GM12891 (cell line): Measurements from ENCODE around the gene ATP6V1G1.
"Not testable (repeated sequence)": the region's sequence is repeated elsewhere in the genome, so short reads cannot be mapped to it uniquely, and the experiment has no call there.

ENCODE experiments used
- DNase-seq: peaks from one replicate; pipeline ENCODE4 v3.0.0; 2011; ENCODE audit warnings: low spot score; ENCODE audit not compliant: insufficient read length
- FAIRE-seq: peaks from 2 replicates; lab custom pipeline; 2011; peaks lifted over from hg19 to GRCh38; lab: Jason Lieb, UNC
- PAX5 ChIP-seq: IDR thresholded peaks from 2 replicates; pipeline ENCODE4 v1.6.1; 2011; ENCODE audit warnings: low read length, moderate library complexity, mild to moderate bottlenecking; ENCODE audit not compliant: insufficient read depth, severe bottlenecking
- POLR2A ChIP-seq: IDR thresholded peaks from 2 replicates; pipeline ENCODE4 v1.6.1; 2011; ENCODE audit warnings: low read depth, low read length, control low read depth
- POLR2AphosphoS5 ChIP-seq: IDR thresholded peaks from 2 replicates; pipeline ENCODE4 v1.6.1; 2011; ENCODE audit warnings: low read depth, low read length, control low read depth
- POU2F2 ChIP-seq: IDR thresholded peaks from 2 replicates; pipeline ENCODE4 v1.6.1; 2011; ENCODE audit warnings: low read depth, mild to moderate bottlenecking, control low read depth, low read length, moderate library complexity
- SPI1 ChIP-seq: IDR thresholded peaks from 2 replicates; pipeline ENCODE4 v1.6.1; 2011; ENCODE audit warnings: low read depth, low read length, control low read depth
- TAF1 ChIP-seq: IDR thresholded peaks from 2 replicates; pipeline ENCODE4 v1.6.1; 2011; ENCODE audit warnings: low read depth, low read length, control low read depth

The ATP6V1G1 gene

DNA sequence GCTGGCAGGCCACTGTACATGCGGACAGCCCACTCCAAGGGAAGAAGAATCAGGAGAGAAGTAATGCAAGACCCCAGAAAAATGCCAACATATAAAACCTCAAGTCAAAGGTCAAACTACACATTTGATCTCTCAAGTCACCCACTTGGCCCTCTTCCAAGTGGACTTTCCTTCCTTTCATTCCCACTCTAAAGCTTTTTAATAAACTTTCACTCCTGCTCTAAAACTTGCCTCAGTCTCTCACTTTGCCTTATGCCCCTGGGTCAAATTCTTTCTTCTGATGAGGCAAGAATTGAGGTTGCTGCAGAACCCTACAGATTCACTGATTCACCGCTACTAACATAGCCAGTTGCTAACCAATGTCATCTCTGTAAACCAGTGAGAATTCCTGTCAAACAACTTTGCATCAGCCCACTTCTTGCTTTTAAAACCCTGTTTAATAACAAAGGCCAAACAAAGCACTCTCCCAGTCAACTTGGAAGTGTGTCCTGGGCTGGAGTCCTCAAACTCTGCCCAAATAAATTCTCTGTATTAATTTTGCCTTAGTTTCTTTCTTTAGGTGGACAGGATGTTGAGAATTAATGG lies 6.9 kb upstream of the ATP6V1G1 start:
- no peak for FAIRE-seq

DNA sequence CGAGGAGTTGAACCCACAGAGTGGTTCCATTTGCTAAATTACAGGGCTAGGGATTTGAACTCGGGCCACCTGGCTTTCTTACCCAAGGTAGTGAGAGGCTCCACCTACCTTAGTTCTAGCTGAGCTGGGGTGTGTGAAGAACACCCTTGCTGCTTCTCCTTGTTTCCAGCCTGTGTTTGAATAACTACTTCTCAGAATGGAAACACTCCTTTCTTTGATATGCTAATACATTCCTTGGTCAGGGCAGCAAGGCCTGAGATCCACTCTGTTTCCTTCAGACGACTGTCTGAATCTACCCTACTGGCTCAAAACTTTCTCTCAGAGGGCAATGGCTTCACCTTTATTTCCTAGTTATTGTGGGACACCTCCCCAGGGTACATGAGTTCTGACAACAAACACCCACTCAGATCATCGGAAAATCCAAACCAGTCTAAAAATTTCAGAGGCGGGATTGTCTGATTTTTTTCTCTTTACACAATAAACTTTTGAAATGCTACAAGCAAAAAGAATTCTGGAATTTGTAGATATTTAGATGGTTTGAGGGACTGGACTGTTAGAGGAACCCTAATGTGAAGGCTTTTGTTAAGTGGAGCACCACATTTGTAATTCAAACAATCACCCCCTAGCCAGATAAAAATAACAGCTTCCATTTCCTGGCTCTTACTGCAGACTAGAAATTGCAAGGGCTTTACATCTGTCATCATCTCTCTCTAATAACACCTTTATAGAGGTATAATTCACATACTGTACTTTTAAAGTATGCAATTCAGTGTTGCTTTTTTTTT lies 4.0 kb upstream of the ATP6V1G1 start:
- DNase-seq (no peak), FAIRE-seq (no peak)
- TF ChIP-seq POU2F2, result no peak
- no peak for TF ChIP-seq TAF1
- no peak for TF ChIP-seq POLR2AphosphoS5
- TF ChIP-seq PAX5, result no peak
- no peak for TF ChIP-seq SPI1
- no peak for TF ChIP-seq POLR2A

More for the DNA sequence above, 6.9 kb upstream of the ATP6V1G1 start:
- no peak for TF ChIP-seq TAF1
- TF ChIP-seq SPI1, result no peak
- no peak for TF ChIP-seq POU2F2
- no peak for TF ChIP-seq POLR2AphosphoS5
- no peak for TF ChIP-seq PAX5
- TF ChIP-seq POLR2A, result no peak
- no peak for DNase-seq

DNA sequence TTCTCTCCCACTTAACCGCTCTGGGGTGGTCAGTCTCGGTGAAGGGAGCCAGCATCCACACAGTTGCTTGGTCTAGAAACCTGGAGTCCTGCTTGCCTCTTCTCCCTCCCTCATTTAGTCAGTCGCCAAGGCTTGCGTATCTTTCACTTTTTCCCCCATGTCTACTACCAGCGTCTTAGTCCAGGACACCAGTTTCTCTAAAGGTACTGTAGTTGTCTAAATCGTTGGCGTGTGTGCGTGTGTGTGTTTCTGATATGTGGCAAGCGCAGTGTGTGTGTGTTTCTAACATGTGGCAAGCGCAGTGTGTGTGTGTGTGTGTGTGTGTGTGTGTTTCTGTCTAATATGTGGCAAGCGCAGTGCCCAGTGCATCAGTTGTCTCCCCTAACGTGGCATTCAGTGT lies 641 bp downstream of the ATP6V1G1 start:
- no peak for TF ChIP-seq POU2F2
- TF ChIP-seq PAX5, result no peak
- no peak for TF ChIP-seq SPI1
- TF ChIP-seq POLR2AphosphoS5, result no peak; the same call in 1 of the 2 replicates
- TF ChIP-seq POLR2A, result no peak
- TF ChIP-seq TAF1, result no peak
- no peak for DNase-seq
- peak; percentile 16 for FAIRE-seq

GRCh38 chr9:114588651-114589526 lies 1.3 kb downstream of the ATP6V1G1 start:
- FAIRE-seq, result no peak
- no peak for DNase-seq
- TF ChIP-seq TAF1 (no peak), POLR2A (no peak), PAX5 (no peak), POU2F2 (no peak), POLR2AphosphoS5 (no peak), SPI1 (no peak)

DNA sequence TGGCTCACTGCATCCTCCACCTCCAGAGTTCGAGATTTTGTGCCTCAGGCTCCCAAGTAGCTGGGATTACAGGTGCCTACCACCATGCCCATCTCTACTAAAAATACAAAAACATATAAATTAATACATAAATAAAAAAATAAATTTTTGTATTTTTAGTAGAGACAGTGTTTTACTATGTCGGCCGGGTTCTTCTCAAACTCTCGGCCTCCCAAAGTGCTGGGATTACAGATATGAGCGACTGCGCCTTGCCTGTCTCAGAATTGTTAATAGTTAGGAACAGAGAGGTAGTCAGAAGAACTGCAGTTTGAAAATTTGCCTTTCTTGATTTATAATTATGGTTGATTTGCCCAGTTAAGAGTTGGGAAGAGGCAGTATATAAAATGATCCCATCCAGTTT lies 2.8 kb downstream of the ATP6V1G1 start:
- DNase-seq, result no peak
- no peak for FAIRE-seq
- TF ChIP-seq POLR2AphosphoS5 (no peak), SPI1 (no peak), POU2F2 (no peak), TAF1 (no peak), PAX5 (no peak), POLR2A (no peak)

- FAIRE-seq (no peak), DNase-seq (no peak)
- TF ChIP-seq SPI1 (no peak), POLR2AphosphoS5 (no peak), POLR2A (no peak), PAX5 (no peak), TAF1 (no peak), POU2F2 (no peak)
Observed at GRCh38 chr9:114591291-114591787, 3.8 kb downstream of the ATP6V1G1 start.

DNA sequence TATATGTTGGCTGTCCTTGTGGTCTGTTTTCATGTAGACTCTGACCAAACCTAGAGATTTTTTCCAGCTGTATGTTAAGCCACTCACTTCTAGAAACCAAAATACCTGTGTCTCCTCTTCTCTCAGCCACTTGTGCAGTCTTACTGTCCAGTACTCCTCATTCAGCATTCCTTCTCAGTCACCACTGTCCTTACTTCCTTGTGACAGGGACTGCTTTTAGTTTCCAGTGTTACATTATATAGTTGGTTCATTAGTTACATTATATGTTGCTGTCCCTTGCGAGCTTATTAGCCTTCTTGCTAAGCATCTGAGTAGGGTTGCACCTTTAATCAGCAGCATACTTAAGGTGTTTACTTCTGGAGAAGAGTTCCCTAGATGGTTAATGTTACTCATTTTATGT lies 4.3 kb downstream of the ATP6V1G1 start:
- DNase-seq (no peak), FAIRE-seq (no peak)
- TF ChIP-seq POLR2A, result no peak
- no peak for TF ChIP-seq PAX5
- TF ChIP-seq POLR2AphosphoS5, result no peak
- TF ChIP-seq TAF1, result no peak
- no peak for TF ChIP-seq POU2F2
- no peak for TF ChIP-seq SPI1

- DNase-seq, result no peak
- TF ChIP-seq PAX5 (no peak), POU2F2 (no peak), POLR2AphosphoS5 (no peak), TAF1 (no peak), SPI1 (no peak), POLR2A (no peak)
- FAIRE-seq, result no peak
Observed at GRCh38 chr9:114592356-114592755, 4.8 kb downstream of the ATP6V1G1 start.

- FAIRE-seq (no peak), DNase-seq (no peak)
- TF ChIP-seq TAF1 (no peak), POLR2A (no peak), PAX5 (no peak), POU2F2 (no peak), SPI1 (no peak), POLR2AphosphoS5 (no peak)
Observed at GRCh38 chr9:114594136-114594535, 6.6 kb downstream of the ATP6V1G1 start.

DNA sequence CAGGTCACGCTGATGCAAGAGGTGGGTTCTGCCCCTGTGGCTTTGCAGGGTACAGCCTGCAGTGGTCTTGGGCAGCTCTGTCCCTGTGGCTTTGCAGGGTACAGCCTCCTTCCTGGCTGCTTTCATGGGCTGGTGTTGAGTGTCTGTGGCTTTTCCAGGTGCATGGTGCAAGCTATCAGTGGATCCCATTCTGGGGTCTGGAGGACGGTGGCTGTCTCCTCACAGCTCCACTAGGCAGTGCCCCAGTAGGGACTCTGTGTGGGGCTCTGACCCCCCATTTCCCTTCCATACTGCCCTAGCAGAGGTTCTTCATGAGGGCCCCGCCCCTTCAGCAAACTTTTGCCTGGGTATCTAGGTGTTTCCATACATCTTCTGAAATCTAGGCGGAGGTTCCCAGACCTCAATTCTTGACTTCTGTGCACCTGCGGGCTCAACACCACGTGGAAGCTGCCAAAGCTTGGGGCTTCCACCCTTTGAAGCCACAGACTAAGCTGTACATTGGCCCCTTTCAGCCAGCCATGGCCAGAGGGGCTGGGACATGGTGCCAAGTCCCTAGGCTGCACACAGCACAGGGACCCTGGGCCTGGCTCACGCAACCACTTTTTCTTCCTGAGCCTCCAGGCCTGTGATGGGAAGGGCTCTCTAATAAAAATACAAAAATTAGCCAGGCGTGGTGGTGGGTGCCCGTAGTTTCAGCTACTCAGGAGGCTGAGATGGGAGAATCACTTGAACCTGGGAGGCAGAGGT lies 13.1 kb downstream of the ATP6V1G1 start:
- FAIRE-seq, DNase-seq: not testable (repeated sequence)

- DNase-seq, FAIRE-seq: not testable (repeated sequence)
Observed at GRCh38 chr9:114601787-114602186, 14.2 kb downstream of the ATP6V1G1 start.
